GM21717 (cell line): ENCODE results near the gene KCTD20.
"Not testable (repeated sequence)": the region's sequence is repeated elsewhere in the genome, so short reads cannot be mapped to it uniquely, and the experiment has no call there.

ENCODE experiments used
- ATAC-seq: cut with Tn5 transposase; IDR thresholded peaks from one replicate; pipeline ENCODE4 v1.9.1; 2021; ENCODE audit warnings: mild to moderate bottlenecking, moderate library complexity; ENCODE audit not compliant: unreplicated experiment

KCTD20 gene

DNA sequence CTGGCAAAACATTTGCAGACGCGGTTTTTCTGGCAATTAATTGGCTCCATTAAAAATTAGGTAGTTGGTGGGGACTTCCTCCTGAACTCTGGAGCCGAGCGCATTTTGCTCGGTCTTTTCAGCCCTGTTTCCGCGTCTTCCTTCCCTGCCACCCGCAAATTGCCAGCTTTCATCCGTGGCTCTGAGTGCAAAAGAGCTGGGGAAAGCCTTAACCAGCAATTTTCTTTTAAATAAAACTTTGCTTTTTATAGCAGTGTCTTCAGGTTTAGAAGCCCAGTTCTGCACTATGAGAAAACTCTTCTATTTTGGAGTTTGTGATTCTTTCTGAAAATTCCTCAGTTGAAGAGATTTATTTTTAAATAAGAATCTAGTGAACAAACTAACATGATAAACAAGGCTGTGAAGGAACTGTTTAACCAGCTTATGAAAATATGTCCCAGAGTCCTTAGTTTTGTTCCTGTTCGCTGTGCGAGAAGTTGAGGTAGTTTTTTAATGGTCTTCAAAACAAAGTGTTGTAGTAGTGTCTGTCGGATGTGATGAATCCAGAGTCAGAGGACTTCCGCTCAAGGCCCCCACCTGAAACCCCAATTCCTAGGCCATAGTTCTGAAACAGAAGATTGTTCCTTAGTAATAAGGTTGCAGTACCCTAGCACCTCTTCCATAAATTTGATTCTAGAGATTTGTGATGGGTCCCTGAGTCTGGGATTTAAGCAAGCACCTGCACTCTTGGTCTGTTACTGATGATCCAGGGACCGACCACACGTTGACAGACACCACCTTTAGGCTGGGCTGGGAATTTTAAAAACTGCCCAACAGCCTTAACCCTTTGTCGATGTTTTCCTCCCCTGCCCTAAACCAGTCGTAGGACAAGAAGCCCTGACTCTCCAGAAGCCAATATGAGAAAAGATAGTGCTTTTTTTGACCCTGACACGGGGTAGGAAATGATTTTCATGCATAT lies 950 bp downstream of the KCTD20 start:
- no peak for ATAC-seq

DNA sequence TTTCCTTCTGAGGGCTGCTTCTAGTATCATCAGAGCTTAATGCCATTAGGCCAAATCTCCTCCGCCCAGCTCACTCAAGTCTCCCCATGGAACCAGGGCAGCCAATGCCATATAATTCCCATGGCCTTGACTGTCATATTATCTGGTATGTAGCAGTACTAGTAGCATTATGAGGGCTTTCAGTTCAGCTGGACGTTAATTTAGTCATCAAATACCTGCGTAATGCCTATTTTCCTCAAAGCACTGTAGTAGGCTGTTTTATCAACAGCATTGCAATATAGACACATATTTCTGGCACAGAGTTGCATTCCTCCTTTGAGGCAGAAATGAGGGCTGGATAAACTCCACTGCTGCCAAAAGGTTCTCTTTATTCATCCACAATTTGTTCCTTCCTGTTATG lies 1.7 kb downstream of the KCTD20 start:
- no peak for ATAC-seq

DNA sequence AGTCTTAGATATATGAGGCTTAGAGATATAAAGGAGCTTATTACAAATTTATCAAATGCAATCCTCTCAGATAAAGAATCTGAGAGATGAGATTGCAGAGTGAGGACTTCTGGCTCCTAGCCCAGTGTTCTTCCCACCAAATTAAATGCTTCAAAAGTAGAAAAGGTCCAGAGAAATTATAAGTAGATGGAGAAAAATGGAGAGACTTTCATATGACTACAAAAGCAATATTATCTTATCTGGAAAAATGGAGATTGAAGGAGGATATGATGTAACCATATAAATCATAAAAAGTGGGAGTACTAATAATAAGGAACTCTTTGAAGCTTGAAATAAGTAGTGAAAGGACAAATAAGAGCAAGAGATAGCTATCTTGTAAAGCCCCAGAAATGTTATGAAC lies 2.8 kb downstream of the KCTD20 start:
- no peak for ATAC-seq

DNA sequence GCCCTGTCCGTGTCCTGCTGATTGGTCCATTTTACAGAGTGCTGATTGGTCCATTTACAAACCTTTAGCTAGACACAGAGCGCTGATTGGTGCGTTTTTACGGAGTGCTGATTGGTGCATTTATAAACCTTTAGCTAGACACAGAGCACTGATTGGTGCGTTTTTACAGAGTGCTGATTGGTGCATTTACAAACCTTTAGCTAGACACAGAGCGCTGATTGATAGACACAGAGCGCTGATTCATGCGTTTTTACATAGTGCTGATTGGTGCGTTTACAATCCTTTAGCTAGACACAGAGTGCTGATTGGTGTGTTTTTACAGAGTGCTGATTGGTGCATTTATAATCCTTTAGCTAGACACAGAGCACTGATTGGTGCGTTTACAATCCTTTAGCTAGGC lies 6.4 kb downstream of the KCTD20 start:
- not testable (repeated sequence) for ATAC-seq

DNA sequence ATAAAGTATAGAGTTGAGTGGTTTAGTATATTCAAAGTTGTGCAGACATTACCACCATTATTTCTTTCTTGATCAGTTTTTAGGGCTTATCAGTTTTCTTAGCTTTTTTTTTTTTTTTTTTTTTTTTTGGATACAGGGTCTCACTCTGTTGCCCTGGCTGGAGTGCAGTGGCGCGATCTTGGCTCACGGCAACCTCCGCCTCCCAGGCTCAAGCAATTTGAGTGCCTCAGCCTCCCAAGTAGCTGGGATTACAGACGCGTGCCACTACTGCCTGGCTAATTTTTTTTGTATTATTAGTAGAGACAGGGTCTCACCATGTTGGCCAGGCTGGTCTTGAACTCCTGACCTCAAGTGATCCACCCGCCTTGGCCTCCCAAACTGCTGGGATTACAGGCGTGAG lies 10.1 kb downstream of the KCTD20 start:
- ATAC-seq: not testable (repeated sequence)

DNA sequence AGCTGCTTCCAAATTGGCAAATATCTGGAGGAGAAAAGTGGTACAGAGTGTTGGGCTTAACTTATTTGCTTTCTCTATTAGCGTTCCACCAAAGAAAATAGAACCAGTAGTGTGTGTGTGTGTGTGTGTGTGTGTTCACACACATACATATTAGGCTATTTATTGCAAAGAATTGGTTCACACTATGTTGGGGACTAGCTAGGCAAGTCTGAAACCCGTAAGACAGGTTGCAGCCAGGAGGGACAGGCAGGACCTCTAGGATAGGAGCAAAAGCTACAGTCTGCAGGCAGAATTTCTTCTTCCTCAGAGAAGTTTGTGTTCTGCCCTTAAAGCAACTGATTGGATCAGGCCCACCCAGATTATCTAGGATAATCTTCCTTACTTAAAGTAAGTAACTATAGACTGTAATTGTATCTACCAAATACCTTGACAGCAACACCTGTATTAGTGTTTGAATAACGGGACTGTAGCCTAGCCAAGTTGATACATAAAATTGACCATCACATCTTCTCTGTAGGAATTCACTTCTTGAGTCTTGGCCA lies 12.8 kb downstream of the KCTD20 start:
- ATAC-seq: no peak

DNA sequence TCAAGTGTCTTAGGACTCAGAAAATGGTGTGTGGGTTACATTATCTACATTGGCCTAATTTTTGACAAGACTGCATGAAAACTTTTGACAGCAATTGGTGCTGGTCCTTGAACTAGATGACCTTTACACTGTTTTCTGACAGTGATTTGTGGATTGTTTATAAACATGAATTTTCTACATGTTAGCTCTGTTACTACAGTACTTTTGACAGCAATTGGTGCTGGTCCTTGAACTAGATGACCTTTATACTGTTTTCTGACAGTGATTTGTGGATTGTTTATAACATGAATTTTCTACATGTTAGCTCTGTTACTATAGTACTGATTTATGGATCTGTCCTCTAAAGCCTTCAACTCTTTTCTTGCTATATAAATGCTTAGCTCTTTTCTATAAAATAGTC lies 16.7 kb downstream of the KCTD20 start:
- ATAC-seq: no peak

DNA sequence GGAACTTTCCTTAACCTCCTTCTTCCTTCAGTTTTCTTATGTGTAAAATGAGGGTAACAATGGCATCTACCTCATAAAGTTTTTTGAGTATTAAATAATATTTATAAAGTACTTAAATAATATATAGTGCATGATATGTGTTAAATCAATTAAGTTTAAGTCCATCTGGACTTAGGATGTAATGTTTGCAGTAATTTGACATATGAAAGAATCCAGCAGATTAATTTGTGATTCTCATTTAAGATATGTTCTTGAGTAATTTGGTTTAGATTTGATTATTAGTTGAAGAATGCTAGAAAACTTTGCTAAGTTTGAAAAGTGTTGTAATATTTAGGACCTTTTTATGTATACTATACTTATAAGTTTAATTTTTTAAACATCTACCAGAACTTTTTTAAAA lies 18.1 kb downstream of the KCTD20 start:
- no peak for ATAC-seq

DNA sequence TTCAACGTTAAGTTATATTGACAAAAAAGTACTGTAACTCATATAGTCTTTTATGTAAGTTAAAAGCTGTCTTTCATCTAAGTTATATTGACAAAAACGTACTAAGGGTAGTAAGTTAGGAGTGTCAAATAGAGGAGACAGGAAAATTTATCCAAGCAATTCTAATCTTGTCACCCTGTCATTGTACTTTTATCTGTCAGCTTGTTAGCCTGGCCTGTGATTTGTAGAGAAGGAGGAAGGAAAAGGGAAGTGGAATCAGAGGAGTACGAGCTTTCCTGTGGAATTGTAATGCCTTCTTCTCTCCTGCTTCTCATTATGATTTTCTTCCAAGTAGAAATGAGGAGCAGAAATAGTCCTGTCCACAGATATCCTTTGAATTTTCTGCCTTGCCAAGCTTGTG lies 18.8 kb downstream of the KCTD20 start:
- ATAC-seq: no peak

DNA sequence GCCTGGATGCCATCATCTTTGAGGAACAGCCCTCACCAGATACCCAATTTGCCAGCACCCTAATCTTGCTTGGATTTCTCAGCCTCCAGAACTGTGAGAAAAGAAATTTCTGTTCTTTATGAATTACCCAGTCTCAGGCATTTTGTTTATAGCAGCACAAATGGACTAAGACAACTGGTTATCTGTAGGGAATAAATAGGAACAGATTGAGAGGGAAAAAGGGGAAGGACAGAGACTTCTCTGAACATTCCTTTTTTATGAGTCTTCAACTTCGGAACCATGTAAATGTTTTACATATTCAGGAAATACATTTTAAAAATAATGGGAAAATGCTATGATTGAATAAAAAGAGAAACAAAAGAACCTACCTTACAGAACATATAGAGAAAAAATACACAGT lies 20.9 kb downstream of the KCTD20 start:
- no peak for ATAC-seq

DNA sequence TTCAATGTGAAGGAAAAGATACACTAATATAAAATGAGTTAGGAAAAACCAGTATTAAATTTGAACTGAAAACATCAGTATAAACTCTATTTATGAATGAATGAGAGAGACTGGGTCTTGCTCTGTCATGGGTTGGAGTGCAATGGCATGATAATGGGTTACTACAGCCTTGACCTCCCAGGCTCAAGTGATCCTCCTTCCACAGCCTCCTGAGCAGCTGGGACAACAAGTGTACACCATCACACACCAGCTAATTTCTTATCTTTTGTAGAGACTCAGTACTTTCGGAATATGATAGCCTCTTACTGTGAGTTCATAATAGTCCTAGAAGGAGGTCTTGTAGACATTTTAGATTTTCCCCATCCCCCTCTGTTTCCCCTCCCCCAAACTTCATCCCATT lies 21.4 kb downstream of the KCTD20 start:
- ATAC-seq: no peak

DNA sequence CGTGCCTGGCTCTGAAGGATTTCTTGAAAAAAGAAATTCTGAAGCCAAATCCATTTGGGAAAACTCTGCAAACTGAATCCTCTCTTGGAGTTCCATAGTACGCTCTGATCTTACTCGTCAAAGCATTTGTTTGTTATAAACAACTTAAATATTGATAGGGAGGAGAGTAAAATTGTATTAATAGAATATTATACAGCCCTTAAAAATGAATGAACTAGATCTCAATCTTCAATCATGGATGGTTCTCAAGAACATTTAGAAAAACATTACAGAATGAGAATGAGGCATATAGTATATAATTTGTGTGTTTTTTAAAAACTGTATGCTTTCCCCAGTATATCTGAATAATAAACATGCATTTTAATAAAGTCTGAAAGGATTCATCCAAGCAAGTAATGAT lies 24.8 kb downstream of the KCTD20 start:
- ATAC-seq: no peak

DNA sequence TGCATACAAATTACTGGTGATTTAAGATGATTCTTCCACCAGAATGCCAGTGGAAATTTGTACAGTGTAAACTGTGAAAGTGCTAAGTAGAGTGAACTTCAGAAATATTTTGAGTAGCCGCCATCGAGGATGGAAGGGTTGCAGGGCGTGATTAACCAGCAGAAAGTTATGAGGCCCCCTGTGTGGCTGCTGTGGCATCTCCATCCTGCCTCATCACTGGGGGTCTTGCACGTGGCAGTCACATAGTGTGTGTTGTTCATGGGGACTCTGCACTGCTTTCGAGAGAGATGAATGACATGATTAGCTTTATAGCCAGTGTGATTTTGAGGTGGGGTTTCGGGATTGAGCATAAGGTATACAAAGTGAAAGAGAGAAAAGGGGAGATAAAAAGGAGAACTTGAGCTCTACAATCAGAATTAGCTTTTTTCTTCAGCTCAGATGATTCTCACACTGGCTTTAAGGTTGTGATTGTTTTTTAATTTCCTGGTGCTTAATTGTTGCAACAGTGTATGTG lies 26.4 kb downstream of the KCTD20 start:
- no peak for ATAC-seq

DNA sequence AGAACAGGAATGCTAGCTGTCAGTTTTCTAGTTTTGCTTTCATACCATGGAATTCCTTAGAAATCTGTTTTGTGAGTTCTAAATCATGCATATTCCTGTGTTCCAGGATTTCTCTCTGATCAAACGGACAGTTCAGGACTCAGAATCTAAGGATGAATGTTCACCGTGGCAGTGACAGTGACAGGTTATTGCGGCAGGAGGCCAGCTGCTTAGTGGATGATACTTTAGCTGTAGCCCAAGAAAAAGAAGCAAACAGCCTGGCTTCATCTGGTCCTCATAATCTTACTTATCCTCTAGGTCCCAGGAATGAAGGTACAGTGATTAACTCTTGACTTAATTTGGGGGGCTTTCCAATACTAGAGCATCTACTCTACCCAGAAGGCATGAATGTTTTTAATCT lies 27.1 kb downstream of the KCTD20 start:
- ATAC-seq: no peak

DNA sequence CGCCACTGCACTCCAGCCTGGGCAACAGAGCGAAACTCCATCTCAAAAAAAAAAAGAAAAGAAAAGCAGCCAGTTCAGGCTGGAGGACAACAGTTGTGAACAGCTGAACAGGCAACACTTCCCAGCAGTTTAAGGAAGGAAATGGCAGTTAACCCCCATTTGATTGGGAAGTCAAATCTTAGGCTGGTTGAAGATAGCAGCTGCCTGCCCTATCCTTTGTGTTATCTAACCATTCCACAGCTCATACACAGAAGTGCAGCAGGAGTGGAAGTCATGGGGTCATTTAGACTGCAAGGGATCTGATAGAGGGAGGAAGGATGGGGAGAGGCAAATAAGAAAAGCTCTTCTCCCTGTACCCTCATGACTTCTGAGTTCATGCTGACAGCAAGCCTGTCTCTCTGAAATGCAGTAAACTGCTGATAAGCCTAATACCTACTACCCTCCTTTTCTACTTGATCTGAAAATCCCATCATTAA lies 35.3 kb downstream of the KCTD20 start:
- no peak for ATAC-seq

DNA sequence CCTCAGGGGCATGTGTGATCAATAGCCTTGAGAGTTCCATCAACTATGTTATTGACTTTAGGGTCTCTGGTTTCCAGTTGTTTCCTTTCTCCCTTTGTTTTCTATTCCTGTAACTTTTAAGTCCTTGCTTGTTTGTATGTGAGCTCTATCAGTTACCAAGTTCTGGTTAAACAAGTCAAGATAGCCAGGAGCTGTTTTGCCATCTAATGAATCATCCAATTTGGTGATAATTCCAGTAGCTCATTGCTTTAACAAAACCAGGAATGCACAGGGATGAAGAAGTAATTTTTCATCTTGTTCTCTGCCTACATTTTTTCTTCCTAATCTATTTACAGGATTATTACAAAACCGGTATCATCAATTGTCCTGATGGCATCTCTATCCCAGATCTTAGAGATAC lies 36.5 kb downstream of the KCTD20 start:
- no peak for ATAC-seq

DNA sequence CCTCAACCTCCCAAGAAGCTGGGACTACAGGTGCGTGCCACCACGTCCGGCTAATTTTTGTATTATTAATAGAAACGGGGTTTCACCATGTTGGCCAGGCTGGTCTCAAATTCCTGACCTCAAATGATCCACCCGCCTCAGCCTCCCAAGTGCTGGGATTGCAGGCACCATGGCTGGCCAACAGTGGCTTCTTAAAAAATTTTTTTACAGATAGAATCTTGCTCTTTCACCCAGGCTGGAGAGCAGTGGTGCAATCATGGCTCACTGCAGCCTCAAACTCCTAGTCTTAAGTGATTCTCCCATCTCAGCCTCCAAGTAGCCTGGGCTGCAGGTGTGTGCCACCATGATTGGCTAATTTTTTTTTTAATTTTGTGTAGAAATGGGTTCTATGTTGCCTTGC lies 40.5 kb downstream of the KCTD20 start:
- not testable (repeated sequence) for ATAC-seq

DNA sequence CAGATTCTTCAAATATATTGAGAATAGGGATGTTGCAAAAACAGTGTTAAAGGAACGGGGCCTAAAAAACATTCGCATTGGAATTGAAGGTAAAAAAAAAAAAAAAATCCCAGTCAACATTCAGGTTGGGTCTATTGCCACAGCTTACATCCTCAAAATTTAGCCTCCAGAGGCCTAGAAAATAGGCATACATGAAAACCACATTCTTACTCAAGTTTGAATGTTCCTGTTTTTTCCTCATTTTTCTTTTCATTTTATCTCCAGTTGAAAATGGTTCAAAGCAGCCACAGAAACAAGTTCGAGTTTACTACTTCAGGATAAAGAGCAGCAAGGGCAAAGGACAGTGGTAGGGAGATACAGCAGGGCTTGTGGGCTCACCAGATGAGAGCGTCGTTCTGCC lies 41.9 kb downstream of the KCTD20 start:
- ATAC-seq: no peak

DNA sequence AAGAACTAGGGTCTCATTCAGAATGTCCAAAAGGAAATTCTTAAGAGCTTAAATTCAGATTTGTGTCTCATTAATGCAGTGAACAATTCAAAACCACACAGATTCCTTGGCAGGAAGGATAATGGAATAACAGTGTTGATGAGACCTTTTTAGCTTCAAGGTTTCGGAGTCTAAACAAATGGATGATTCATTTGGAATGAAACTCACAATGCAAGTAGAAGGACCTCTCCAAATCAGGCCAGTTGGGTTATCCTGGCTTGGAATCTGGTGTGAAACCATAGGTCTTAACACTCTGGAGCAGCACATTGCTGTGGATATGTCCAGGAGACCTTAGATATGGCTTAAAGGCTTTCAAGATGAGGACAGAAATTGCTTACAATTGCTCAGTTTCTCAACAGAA lies 44.9 kb downstream of the KCTD20 start:
- ATAC-seq: no peak

DNA sequence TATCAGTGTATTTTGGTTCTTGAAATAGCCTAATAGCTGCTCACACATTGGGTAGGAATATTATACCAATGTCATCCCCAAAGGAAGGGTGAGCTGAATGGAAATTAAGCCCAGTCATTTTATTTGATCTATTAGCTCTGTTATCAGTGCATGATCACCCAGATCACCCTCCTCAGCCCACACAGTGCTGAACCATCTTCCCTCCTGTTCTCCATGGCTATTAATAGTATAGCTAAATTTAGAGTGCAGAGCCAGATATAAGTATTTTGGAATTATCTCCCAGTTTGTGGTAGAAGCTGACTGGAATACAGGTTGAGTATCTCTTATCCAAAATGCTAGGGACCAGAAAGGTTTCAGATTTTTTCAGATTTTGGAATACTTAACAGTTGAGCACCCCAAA lies 45.4 kb downstream of the KCTD20 start:
- ATAC-seq: no peak

DNA sequence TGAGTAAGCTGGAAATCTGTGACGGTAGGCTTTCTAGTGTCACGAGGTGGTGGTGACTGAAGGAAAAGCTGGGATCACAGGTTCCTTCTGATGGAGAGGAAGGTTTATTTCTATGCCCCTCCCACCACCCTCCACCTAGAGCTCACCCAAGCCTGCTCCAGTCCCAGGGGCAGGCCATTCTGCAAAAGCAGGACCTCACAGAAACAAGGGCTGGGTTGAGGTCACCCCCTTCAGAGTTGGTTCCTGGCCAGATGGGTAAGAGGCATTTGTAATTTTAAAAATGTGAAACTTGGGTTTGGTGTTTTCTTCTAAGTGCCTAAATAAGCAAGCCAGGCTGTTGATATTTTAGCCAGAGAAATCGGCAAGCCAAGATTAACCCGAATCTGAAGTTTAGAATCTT lies 46.6 kb downstream of the KCTD20 start:
- no peak for ATAC-seq

DNA sequence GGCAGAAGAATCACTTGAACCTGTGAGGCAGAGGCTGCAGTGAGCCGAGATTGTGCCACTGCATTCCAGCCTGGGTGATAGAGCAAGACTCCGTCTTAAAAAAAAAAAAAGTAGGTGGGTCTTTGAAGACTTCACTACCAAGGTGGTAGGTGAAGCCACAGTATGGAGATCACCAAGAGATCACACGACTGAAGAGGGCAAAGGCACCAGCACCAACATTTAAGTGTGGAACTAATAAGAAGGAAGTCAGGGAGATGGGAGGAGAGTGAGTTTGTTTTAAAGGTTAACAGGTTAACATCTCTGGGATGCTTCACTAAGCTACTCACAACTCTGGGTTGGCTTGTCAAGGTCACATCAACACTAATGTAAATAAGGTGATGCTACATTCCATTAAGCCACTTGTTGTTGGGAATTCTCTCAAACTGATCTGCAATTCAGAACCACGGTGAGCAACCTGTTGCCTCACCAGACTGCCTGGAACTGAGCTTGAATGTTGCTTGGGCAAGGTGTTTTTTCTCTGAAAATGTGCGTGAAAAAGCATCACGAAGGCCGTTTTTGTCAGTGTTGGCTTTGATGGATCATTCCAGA lies 48.7 kb downstream of the KCTD20 start:
- no peak for ATAC-seq
